Breast epithelium (tissue), 4 donors: ENCODE data around the gene ART5. TPM values are rescaled to one million over a fixed set of nuclear protein-coding genes. Genes with fewer than 3 reads are reported as not detected.
A peak's percentile ranks its signal among the peaks of the same experiment; 100 is the strongest.

Experiments used
- DNase-seq, 2 donors: peaks; one replicate each; pipeline ENCODE4 v3.0.0-alpha.2; 2019; ENCODE audit warnings: low spot score in 2 of 2
- H3K27ac ChIP-seq, 2 donors: fragments of 200-600 bp; sonication (generic) in 1 of 2; one replicate each; pipeline ENCODE4 v1.5.1; 2016 to 2019; ENCODE audit warnings: mild to moderate bottlenecking in 1 of 2
- H3K27me3 ChIP-seq, 2 donors: fragments of 200-600 bp; sonication (generic) in 1 of 2; one replicate each; pipeline versions ENCODE4 v1.5.1 to v1.6.0; 2017 to 2019; ENCODE audit warnings: control low read depth in 1 of 2, mild to moderate bottlenecking in 1 of 2
- H3K36me3 ChIP-seq: fragments of 200-600 bp; one replicate; pipeline ENCODE4 v1.5.1; 2019
- H3K4me1 ChIP-seq, 2 donors: fragments of 200-600 bp; sonication (generic); one replicate each; pipeline ENCODE4 v1.5.1; 2016 to 2019; ENCODE audit warnings: control low read depth in 1 of 2
- H3K4me3 ChIP-seq, 3 donors: fragments of 200-600 bp; sonication (generic); 1 replicate in 2 of 3; 2 replicates in 1 of 3; pipeline ENCODE4 v1.5.1; 2016 to 2019; ENCODE audit warnings: mild to moderate bottlenecking in 3 of 3, moderate library complexity in 2 of 3
- H3K9me3 ChIP-seq, 2 donors: fragments of 200-600 bp; sonication (generic) in 1 of 2; one replicate each; pipeline ENCODE4 v1.5.1; 2016 to 2019; ENCODE audit warnings: control low read depth in 1 of 2
- CTCF ChIP-seq, 3 donors: fragments of 450-650 bp; IDR thresholded peaks; one replicate each; pipeline ENCODE4 v1.5.1; 2016 to 2017; ENCODE audit warnings: antibody characterized with exemption in 3 of 3, mild to moderate bottlenecking in 3 of 3, moderate library complexity in 3 of 3
- POLR2A ChIP-seq: fragments of 450-650 bp; IDR thresholded peaks from one replicate; pipeline ENCODE4 v1.6.1; 2016; ENCODE audit warnings: antibody characterized with exemption, mild to moderate bottlenecking, moderate library complexity
- POLR2AphosphoS5 ChIP-seq, 3 donors: sonication (generic); formaldehyde crosslinking; IDR thresholded peaks; one replicate each; pipeline ENCODE4 v1.6.1; 2017; ENCODE audit warnings: antibody characterized with exemption in 3 of 3
- intact Hi-C: fragments of 100-400 bp; cut with DNase I; formaldehyde crosslinking; loops from one replicate; pipeline ENCODE4 v1.15.1; 2023; ENCODE audit warnings: low total_unique reads
- total RNA-seq, 3 donors: library from RNA; depleted of rRNA; stranded (reverse); fragments of >200 nt; gene quantifications; one replicate each; pipeline ENCODE4 v1.1.0, GENCODE V29; 2016

ART5 gene
- total RNA-seq, 3 donors from 2014 or later: 1.3 to 3.3 TPM; not detected in 1

GRCh38 chr11:3627291-3627690 is 14.5 kb downstream of the ART5 start:
- no peak overlapping the region for H3K27ac ChIP-seq
- H3K4me3 ChIP-seq: no peak overlapping the region
- H3K36me3 ChIP-seq: no peaks in the 10 kb centered on the region
- DNase-seq: no peak
- H3K9me3 ChIP-seq: no peaks in the 10 kb centered on the region
- no peaks in the 10 kb centered on the region for H3K4me1 ChIP-seq
- no peaks in the 10 kb centered on the region for H3K27me3 ChIP-seq
- intact Hi-C loops: no loop called here
- no peak for TF ChIP-seq POLR2AphosphoS5 (IDR thresholded peaks at IDR 0.05)
- TF ChIP-seq CTCF (IDR thresholded peaks at IDR 0.05): no peak
- TF ChIP-seq POLR2A: no peak

- TF ChIP-seq POLR2A (no peak), POLR2AphosphoS5 (IDR thresholded peaks at IDR 0.05) (no peak), CTCF (IDR thresholded peaks at IDR 0.05) (no peak)
- Histone ChIP-seq H3K27ac (no peak overlapping the region), H3K4me1 (no peaks in the 10 kb centered on the region), H3K9me3 (no peaks in the 10 kb centered on the region), H3K36me3 (no peaks in the 10 kb centered on the region), H3K4me3 (peak overlapping the region in 1 of 3 donors; percentile 15), H3K27me3 (no peaks in the 10 kb centered on the region)
- no peak for DNase-seq
- intact Hi-C loops: no loop called here
Measured at GRCh38 chr11:3626250-3626960, 15.4 kb downstream of the ART5 start.

- no peaks in the 10 kb centered on the region for H3K27me3 ChIP-seq
- no peak overlapping the region for H3K27ac ChIP-seq
- no peaks in the 10 kb centered on the region for H3K9me3 ChIP-seq
- intact Hi-C loops: no loop called here
- H3K4me3 ChIP-seq: no peak overlapping the region
- H3K36me3 ChIP-seq: no peaks in the 10 kb centered on the region
- no peak for TF ChIP-seq POLR2AphosphoS5 (IDR thresholded peaks at IDR 0.05)
- TF ChIP-seq CTCF (IDR thresholded peaks at IDR 0.05): no peak
- TF ChIP-seq POLR2A: no peak
- no peaks in the 10 kb centered on the region for H3K4me1 ChIP-seq
- DNase-seq: no peak
Measured at GRCh38 chr11:3623767-3624458, 17.9 kb downstream of the ART5 start.

GRCh38 chr11:3623121-3623520 is 18.7 kb downstream of the ART5 start:
- intact Hi-C loops: no loop called here
- H3K36me3 ChIP-seq: no peaks in the 10 kb centered on the region
- H3K27ac ChIP-seq: no peak overlapping the region
- no peak overlapping the region for H3K4me3 ChIP-seq
- H3K27me3 ChIP-seq: no peaks in the 10 kb centered on the region
- DNase-seq: peak in 1 of 2 donors; percentile 34
- no peak for TF ChIP-seq CTCF (IDR thresholded peaks at IDR 0.05)
- TF ChIP-seq POLR2AphosphoS5 (IDR thresholded peaks at IDR 0.05): no peak
- no peak for TF ChIP-seq POLR2A
- no peaks in the 10 kb centered on the region for H3K4me1 ChIP-seq
- no peaks in the 10 kb centered on the region for H3K9me3 ChIP-seq

GRCh38 chr11:3622521-3622920 is 19.3 kb downstream of the ART5 start:
- H3K4me3 ChIP-seq: no peak overlapping the region
- peak in 1 of 2 donors; percentile 20 for DNase-seq
- intact Hi-C loops: no loop called here
- no peak overlapping the region for H3K27ac ChIP-seq
- H3K9me3 ChIP-seq: no peaks in the 10 kb centered on the region
- H3K4me1 ChIP-seq: no peaks in the 10 kb centered on the region
- H3K36me3 ChIP-seq: no peaks in the 10 kb centered on the region
- H3K27me3 ChIP-seq: no peaks in the 10 kb centered on the region
- TF ChIP-seq POLR2A: no peak
- no peak for TF ChIP-seq POLR2AphosphoS5 (IDR thresholded peaks at IDR 0.05)
- no peak for TF ChIP-seq CTCF (IDR thresholded peaks at IDR 0.05)
